Measurements from ENCODE around the gene PHACTR2. TPM values are rescaled to one million over a fixed set of nuclear protein-coding genes. Genes with fewer than 3 reads are reported as not detected.
"Not testable (repeated sequence)": the region's sequence is repeated elsewhere in the genome, so short reads cannot be mapped to it uniquely, and the experiment has no call there.

PHACTR2 gene
- total and polyA plus RNA-seq, 4 experiments from 2014 or later = 13.1 to 61.3 (median 45.4) TPM

DNA sequence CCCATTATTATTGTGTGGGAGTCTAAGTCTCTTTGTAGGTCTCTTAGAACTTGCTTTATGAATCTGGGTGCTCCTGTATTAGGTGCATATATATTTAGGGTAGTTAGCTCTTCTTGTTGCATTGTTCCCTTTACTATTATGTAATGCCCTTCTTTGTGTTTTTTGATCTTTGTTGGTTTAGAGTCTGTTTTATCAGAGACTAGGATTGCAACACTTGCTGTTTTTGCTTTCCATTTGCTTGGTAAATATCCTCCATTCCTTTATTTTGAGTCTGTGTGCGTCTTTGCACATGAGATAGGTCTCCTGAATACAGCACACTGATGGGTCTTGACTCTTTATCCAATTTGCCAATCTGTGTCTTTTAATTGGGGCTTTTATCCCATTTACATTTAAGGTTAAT is 177.3 kb downstream of the PHACTR2 start:
- H3K27ac Mint-ChIP-seq = peak overlapping the region in 2 of 7 donors; percentile 13 to 14
- H3K36me3 ChIP-seq (ENCODE audit: insufficient read depth, low read length) = peaks cover 47% of the 10 kb centered on the region
- H3K27me3 ChIP-seq (ENCODE audit: insufficient read depth, low read length); H3K4me3 Mint-ChIP-seq; POLR2A ChIA-PET (ENCODE audit: partially characterized antibody); H3K4me1 ChIP-seq (ENCODE audit: insufficient read depth, low read length); CTCF ChIA-PET (ENCODE audit: partially characterized antibody); DNase-seq; H3K9me3 ChIP-seq (ENCODE audit: control insufficient read depth in 1 of 2, low read length in 2 of 2); intact Hi-C loops (cut with micrococcal nuclease); H3K27me3 Mint-ChIP-seq; H3K4me3 ChIP-seq (ENCODE audit: low read length in 2 of 2); H3K27ac ChIP-seq (ENCODE audit: low read depth, low read length): not testable (repeated sequence)
- H3K36me3 Mint-ChIP-seq = peaks cover 94% of the 10 kb centered on the region in 2 donors
- peaks cover 0 to 11% (median 2%) of the 10 kb centered on the region in 8 donors for H3K9me3 Mint-ChIP-seq
- peaks cover 7 to 41% (median 31%) of the 10 kb centered on the region in 4 donors for H3K4me1 Mint-ChIP-seq

DNA sequence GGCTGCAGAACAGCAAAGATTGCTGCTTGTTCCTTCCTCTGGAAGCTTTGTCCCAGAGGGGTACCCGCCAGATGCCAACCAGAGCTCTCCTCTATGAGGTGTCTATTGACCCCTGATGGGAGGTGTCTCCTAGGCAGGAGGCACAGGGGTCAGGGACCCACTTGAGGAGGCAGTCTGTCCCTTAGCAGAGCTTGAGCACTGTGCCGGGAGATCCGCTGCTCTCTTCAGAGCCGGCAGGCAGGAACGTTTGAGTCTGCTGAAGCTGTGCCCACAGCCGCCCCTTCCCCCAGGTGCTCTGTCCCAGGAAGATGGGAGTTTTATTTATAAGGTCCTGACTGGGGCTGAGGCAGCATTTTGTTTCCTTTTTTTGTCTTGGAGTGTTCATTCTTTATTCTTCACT is 179.0 kb downstream of the PHACTR2 start:
- H3K4me1 ChIP-seq (ENCODE audit: insufficient read depth, low read length); POLR2A ChIA-PET (ENCODE audit: partially characterized antibody); H3K27ac ChIP-seq (ENCODE audit: low read depth, low read length); CTCF ChIA-PET (ENCODE audit: partially characterized antibody); H3K27me3 ChIP-seq (ENCODE audit: insufficient read depth, low read length); DNase-seq; H3K9me3 ChIP-seq (ENCODE audit: control insufficient read depth in 1 of 2, low read length in 2 of 2); intact Hi-C loops (cut with micrococcal nuclease); H3K27me3 Mint-ChIP-seq; H3K27ac Mint-ChIP-seq; H3K4me3 Mint-ChIP-seq; H3K4me3 ChIP-seq (ENCODE audit: low read length in 2 of 2); H3K9me3 Mint-ChIP-seq: not testable (repeated sequence)
- Mint-ChIP-seq H3K36me3 (peaks cover 89 to 90% of the 10 kb centered on the region in 2 donors), H3K4me1 (peaks cover 7 to 39% (median 27%) of the 10 kb centered on the region in 4 donors)
- H3K36me3 ChIP-seq (ENCODE audit: insufficient read depth, low read length) = peaks cover 47% of the 10 kb centered on the region

DNA sequence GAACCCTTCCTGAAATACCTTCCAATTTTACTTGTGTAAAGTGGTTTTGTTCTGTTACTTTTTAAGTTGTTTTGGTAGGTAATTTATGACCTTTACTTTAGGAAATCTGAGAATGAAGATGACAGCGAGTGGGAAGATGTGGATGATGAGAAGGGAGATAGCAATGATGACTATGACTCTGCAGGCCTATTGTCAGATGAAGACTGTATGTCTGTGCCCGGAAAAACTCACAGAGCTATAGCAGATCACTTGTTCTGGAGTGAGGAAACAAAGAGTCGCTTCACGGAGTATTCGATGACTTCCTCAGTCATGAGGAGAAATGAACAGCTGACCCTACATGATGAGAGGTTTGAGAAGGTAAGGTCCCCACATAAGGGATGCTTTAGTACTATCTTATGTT is 179.9 kb downstream of the PHACTR2 start:
- H3K4me3 Mint-ChIP-seq = no peak overlapping the region
- CTCF ChIA-PET (ENCODE audit: partially characterized antibody) = interaction anchor here (1.8 kb wide), 1 partner anchor 83 kb away, joined by 4 read pairs; no protein-coding TSS in a partner anchor
- H3K27ac Mint-ChIP-seq = no peak overlapping the region

DNA sequence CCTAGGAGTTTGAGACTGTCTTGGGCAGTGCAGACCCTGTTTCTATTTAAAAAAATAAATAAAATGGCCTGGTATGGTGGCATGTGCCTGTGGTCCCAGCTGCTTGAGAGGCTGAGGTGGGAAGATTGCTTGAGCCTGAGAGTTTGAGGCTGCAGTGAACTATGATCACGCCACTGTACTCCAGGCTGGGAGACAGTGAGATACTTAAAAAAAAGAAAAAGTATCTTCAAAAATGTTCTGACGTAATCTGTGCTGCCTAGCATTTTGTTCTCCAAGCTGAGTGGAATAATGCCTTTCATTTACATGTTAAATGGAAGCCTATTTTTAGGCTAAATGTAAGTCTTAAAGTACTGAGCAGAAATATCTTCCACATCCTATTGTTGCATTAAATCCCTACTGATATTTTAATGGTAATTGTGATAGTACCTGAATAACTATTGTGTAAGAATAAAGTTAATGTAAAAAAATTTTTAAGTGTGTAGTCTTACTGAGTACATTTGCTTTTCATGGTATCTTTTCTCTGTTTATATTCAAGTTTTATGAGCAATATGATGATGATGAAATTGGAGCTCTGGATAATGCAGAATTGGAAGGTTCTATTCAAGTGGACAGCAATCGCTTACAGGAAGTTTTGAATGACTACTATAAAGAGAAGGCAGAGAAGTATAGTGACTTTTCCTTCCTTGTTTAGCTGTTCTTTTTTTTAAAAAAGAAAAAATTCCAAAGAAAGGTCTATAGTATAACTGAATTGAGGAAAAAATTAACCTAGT is 182.3 kb downstream of the PHACTR2 start:
- peaks cover 0 to 3% (median 0%) of the 10 kb centered on the region in 8 donors for H3K9me3 Mint-ChIP-seq
- no peak overlapping the region for H3K4me3 Mint-ChIP-seq
- intact Hi-C loops (cut with micrococcal nuclease) = no loop called here
- H3K36me3 Mint-ChIP-seq = peaks cover 80% of the 10 kb centered on the region in 2 donors
- CTCF ChIA-PET (ENCODE audit: partially characterized antibody) = no interaction called here
- DNase-seq = no peak
- peaks cover 0 to 9% (median 5%) of the 10 kb centered on the region in 4 donors for H3K4me1 Mint-ChIP-seq
- H3K27ac Mint-ChIP-seq = no peak overlapping the region
- Histone ChIP-seq H3K9me3 (ENCODE audit: control insufficient read depth in 1 of 2, low read length in 2 of 2) (no peaks in the 10 kb centered on the region), H3K36me3 (ENCODE audit: insufficient read depth, low read length) (peaks cover 62% of the 10 kb centered on the region), H3K27ac (ENCODE audit: low read depth, low read length) (no peak overlapping the region), H3K27me3 (ENCODE audit: insufficient read depth, low read length) (no peaks in the 10 kb centered on the region), H3K4me1 (ENCODE audit: insufficient read depth, low read length) (no peaks in the 10 kb centered on the region), H3K4me3 (ENCODE audit: low read length in 2 of 2) (no peak overlapping the region)
- H3K27me3 Mint-ChIP-seq = no peaks in the 10 kb centered on the region
- POLR2A ChIA-PET (ENCODE audit: partially characterized antibody) = no interaction called here

More for the DNA sequence above, 179.9 kb downstream of the PHACTR2 start:
- Mint-ChIP-seq H3K9me3 (peaks cover 0 to 3% (median 1%) of the 10 kb centered on the region in 8 donors), H3K4me1 (peaks cover 2 to 30% (median 22%) of the 10 kb centered on the region in 4 donors), H3K36me3 (peaks cover 84 to 86% of the 10 kb centered on the region in 2 donors), H3K27me3 (no peaks in the 10 kb centered on the region)
- no peaks in the 10 kb centered on the region for H3K9me3 ChIP-seq (ENCODE audit: control insufficient read depth in 1 of 2, low read length in 2 of 2)
- peaks cover 50% of the 10 kb centered on the region for H3K36me3 ChIP-seq (ENCODE audit: insufficient read depth, low read length)
- no peak overlapping the region for H3K4me3 ChIP-seq (ENCODE audit: low read length in 2 of 2)
- H3K4me1 ChIP-seq (ENCODE audit: insufficient read depth, low read length) = no peaks in the 10 kb centered on the region
- DNase-seq = no peak
- intact Hi-C loops (cut with micrococcal nuclease) = no loop called here
- H3K27ac ChIP-seq (ENCODE audit: low read depth, low read length) = no peak overlapping the region
- H3K27me3 ChIP-seq (ENCODE audit: insufficient read depth, low read length) = no peaks in the 10 kb centered on the region
- POLR2A ChIA-PET (ENCODE audit: partially characterized antibody) = no interaction called here

DNA sequence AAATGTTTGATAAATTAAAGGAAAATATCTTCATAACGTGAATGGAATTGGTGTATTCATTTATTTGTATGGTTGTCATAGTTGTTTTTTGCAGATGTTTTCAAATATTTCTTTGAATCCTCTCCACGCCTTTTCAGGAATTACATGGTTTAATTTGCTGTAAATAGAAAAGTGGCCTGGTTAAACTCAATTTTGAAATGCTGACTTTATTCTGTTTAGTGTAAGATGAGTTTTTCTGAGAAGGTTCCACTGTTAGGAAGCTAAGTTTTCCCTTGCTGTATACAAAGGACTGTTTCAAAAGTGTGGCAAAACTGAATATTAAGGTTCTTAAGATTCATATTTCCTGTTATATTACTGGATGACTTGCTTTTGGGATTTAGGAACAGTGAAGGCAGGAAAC is 186.0 kb downstream of the PHACTR2 start:
- Histone ChIP-seq H3K27me3 (ENCODE audit: insufficient read depth, low read length) (no peaks in the 10 kb centered on the region), H3K36me3 (ENCODE audit: insufficient read depth, low read length) (peaks cover 39% of the 10 kb centered on the region), H3K9me3 (ENCODE audit: control insufficient read depth in 1 of 2, low read length in 2 of 2) (no peaks in the 10 kb centered on the region), H3K4me3 (ENCODE audit: low read length in 2 of 2) (no peak overlapping the region), H3K27ac (ENCODE audit: low read depth, low read length) (no peak overlapping the region), H3K4me1 (ENCODE audit: insufficient read depth, low read length) (no peaks in the 10 kb centered on the region)
- intact Hi-C loops (cut with micrococcal nuclease) = no loop called here
- H3K27me3 Mint-ChIP-seq = no peaks in the 10 kb centered on the region
- H3K9me3 Mint-ChIP-seq = peaks cover 0 to 4% (median 1%) of the 10 kb centered on the region in 8 donors
- no peak overlapping the region for H3K27ac Mint-ChIP-seq
- ChIA-PET CTCF (ENCODE audit: partially characterized antibody) (interaction anchor here (1.6 kb wide), 1 partner anchor 236 kb away, joined by 3 read pairs; no protein-coding TSS in a partner anchor), POLR2A (ENCODE audit: partially characterized antibody) (no interaction called here)
- peaks cover 0 to 1% (median 0%) of the 10 kb centered on the region in 4 donors for H3K4me1 Mint-ChIP-seq
- no peak for DNase-seq
- no peak overlapping the region for H3K4me3 Mint-ChIP-seq
- H3K36me3 Mint-ChIP-seq = peaks cover 56 to 62% of the 10 kb centered on the region in 2 donors

DNA sequence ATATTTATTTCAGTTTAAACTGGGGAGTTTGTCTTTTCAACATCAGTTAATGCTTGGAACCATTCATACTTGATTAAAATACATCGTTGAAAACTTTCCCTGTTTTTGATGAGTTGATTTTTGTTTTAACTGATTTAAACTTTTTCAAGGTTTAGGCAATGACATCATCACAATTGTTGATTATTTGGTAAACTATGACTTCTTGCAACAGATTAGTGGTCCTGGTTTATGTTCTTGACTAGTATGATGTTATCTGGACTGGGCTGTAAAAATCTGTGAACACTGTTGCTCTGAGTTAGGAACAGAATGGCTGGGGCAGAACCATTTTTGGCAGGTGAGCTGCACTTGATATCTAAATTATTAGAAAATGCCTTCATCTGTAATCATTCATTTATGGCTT is 186.5 kb downstream of the PHACTR2 start, which contains the start of gene ZC2HC1B:
Gene ZC2HC1B (plus strand): TSS at position 241 of the 400 bp plus-strand sequence. CDS start 66 bp downstream, at position 307.
- H3K27me3 Mint-ChIP-seq = no peaks in the 10 kb centered on the region
- intact Hi-C loops (cut with micrococcal nuclease) = no loop called here
- ChIA-PET CTCF (ENCODE audit: partially characterized antibody) (no interaction called here), POLR2A (ENCODE audit: partially characterized antibody) (interaction anchor here (1.7 kb wide), 1 partner anchor 21 kb away, joined by 5 read pairs; the partner anchor contains the start of gene LTV1)
- no peak within 1 kb of the TSS for H3K4me3 ChIP-seq (ENCODE audit: low read length in 2 of 2)
- H3K27ac Mint-ChIP-seq = no peak within 1 kb of the TSS
- H3K27ac ChIP-seq (ENCODE audit: low read depth, low read length) = no peak within 1 kb of the TSS
- no peak for DNase-seq
- no peak within 1 kb of the TSS for H3K4me3 Mint-ChIP-seq
- H3K9me3 Mint-ChIP-seq = peaks cover 0 to 4% (median 1%) of the 10 kb centered on the region in 8 donors
- H3K36me3 ChIP-seq (ENCODE audit: insufficient read depth, low read length) = peaks cover 35% of the 10 kb centered on the region
- no peaks in the 10 kb centered on the region for H3K9me3 ChIP-seq (ENCODE audit: control insufficient read depth in 1 of 2, low read length in 2 of 2)
- H3K36me3 Mint-ChIP-seq = peaks cover 52 to 57% of the 10 kb centered on the region in 2 donors
- no peaks in the 10 kb centered on the region for H3K4me1 ChIP-seq (ENCODE audit: insufficient read depth, low read length)
- H3K4me1 Mint-ChIP-seq = peaks cover 0 to 1% (median 0%) of the 10 kb centered on the region in 4 donors
- H3K27me3 ChIP-seq (ENCODE audit: insufficient read depth, low read length) = no peaks in the 10 kb centered on the region

DNA sequence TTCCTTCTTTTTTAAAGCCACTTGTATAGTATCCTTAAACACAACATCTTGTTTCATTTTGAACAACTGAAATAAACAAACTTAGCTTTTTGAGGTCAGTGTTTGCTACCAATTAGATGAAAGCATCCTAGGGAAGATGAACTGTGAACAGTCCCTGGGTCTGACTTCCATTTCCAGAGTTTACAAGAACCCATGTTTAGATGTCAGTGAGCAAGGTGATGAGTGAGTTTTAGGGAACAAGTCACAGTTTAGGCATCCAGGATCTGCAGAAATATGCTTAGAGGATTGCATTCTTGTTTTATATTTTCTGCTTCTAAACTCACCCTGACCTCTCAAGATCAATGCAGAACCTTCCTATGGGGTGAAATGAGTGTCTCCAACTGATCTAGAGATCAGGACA is 189.5 kb downstream of the PHACTR2 start:
- Histone ChIP-seq H3K4me3 (ENCODE audit: low read length in 2 of 2) (no peak overlapping the region), H3K27ac (ENCODE audit: low read depth, low read length) (no peak overlapping the region), H3K27me3 (ENCODE audit: insufficient read depth, low read length) (no peaks in the 10 kb centered on the region), H3K4me1 (ENCODE audit: insufficient read depth, low read length) (peaks cover 4% of the 10 kb centered on the region), H3K36me3 (ENCODE audit: insufficient read depth, low read length) (peaks cover 12% of the 10 kb centered on the region), H3K9me3 (ENCODE audit: control insufficient read depth in 1 of 2, low read length in 2 of 2) (no peaks in the 10 kb centered on the region)
- H3K27ac Mint-ChIP-seq = no peak overlapping the region
- H3K4me1 Mint-ChIP-seq = peaks cover 1 to 7% (median 3%) of the 10 kb centered on the region in 4 donors
- no peaks in the 10 kb centered on the region for H3K27me3 Mint-ChIP-seq
- DNase-seq = no peak
- peaks cover 32 to 36% of the 10 kb centered on the region in 2 donors for H3K36me3 Mint-ChIP-seq
- intact Hi-C loops (cut with micrococcal nuclease) = no loop called here
- POLR2A ChIA-PET (ENCODE audit: partially characterized antibody) = no interaction called here
- no peak overlapping the region for H3K4me3 Mint-ChIP-seq
- peaks cover 0 to 6% (median 1%) of the 10 kb centered on the region in 8 donors for H3K9me3 Mint-ChIP-seq
- CTCF ChIA-PET (ENCODE audit: partially characterized antibody) = no interaction called here

Data from CD4-positive, alpha-beta memory T cell (primary cell).